ENCODE results near the gene FAM111A. TPM values are rescaled to one million over a fixed set of nuclear protein-coding genes. Genes with fewer than 3 reads are reported as not detected.

The FAM111A gene
- total and polyA plus RNA-seq, 2 donors (not counting 3 experiments of a cell fraction or from before 2014, with no cell fraction given) = 20.1 to 57.4 TPM

- Histone ChIP-seq H3K4me3 (replicated peaks in 1 of 3; ENCODE audit: insufficient read depth in 1 of 3, low read depth in 1 of 3, low read length in 3 of 3) (peak within 1 kb of the TSS in 2 of 3 experiments; percentile 35 to 36), H3K9ac (replicated peaks; ENCODE audit: extremely low read depth, insufficient read depth, low read length) (no peak within 1 kb of the TSS), H3K79me2 (ENCODE audit: control insufficient read depth, insufficient read depth, low read length) (no peaks in the 10 kb centered on the region), H3K4me2 (ENCODE audit: insufficient read depth, low read length) (peak within 1 kb of the TSS; percentile 60), H3K27ac (ENCODE audit: insufficient read depth, low read depth, low read length) (no peak within 1 kb of the TSS), H3K36me3 (ENCODE audit: control insufficient read depth in 2 of 2, extremely low read depth in 1 of 2, insufficient read depth in 2 of 2, low read length in 2 of 2) (no peaks in the 10 kb centered on the region), H4K20me1 (replicated peaks; ENCODE audit: control insufficient read depth, extremely low read depth, insufficient read depth, low read length) (no peaks in the 10 kb centered on the region), H3K9me3 (replicated peaks; ENCODE audit: control insufficient read depth, insufficient read depth, low read length) (no peaks in the 10 kb centered on the region), H2AFZ (ENCODE audit: low read depth, low read length) (peak within 1 kb of the TSS; percentile 82), H3K9me1 (replicated peaks; ENCODE audit: control insufficient read depth, extremely low read depth, insufficient read depth, low read length) (no peaks in the 10 kb centered on the region), H3K4me1 (ENCODE audit: control insufficient read depth, extremely low read depth, insufficient read depth, low read length) (peaks cover 8% of the 10 kb centered on the region), H3K27me3 (ENCODE audit: control insufficient read depth in 2 of 2, insufficient read depth in 2 of 2, low read length in 2 of 2) (peaks cover 37 to 42% of the 10 kb centered on the region in 2 experiments)
- DNase-seq (ENCODE audit: low read depth, low spot score) (peak; percentile 87), FAIRE-seq (peak; percentile 84)
- CTCF ChIA-PET = interaction anchor here (0.5 to 5.0 kb wide), 43 partner anchors 8 to 509 kb away, joined by 3 to 143 read pairs (median 6); partner anchors contain the start of genes FAM111A, FAM111B, MPEG1 and OR5A2
- no TSS peak for BruUV-seq (replicated peaks)
- TF ChIP-seq CTCF (IDR thresholded peaks at IDR 0.05; ENCODE audit: extremely low read depth in 1 of 2, insufficient read depth in 1 of 2, low read depth in 1 of 2, low read length in 2 of 2) (peak; percentile 92 to 96), FOS (IDR thresholded peaks at IDR 0.05; ENCODE audit: borderline replicate concordance, insufficient read depth, low read length) (no peak), MYC (IDR thresholded peaks at IDR 0.05; ENCODE audit: low read depth, low read length) (no peak), JUN (IDR thresholded peaks at IDR 0.05; ENCODE audit: borderline replicate concordance, insufficient read depth, insufficient read length, low read depth) (peak; percentile 6)
- dilution Hi-C loops (cut with MboI; ENCODE audit: extremely low pct_ligation_motif_present, low sequenced_read_pairs) = no loop called here
- intact Hi-C loops (cut with micrococcal nuclease) = loop anchor here (1.0 kb wide), 4 partner anchors 15 to 509 kb away; no protein-coding TSS in a partner anchor
- POLR2A ChIA-PET = no interaction called here
Observed at GRCh38 chr11:59171508-59172322, 29.1 kb downstream of the FAM111A start, which contains the start of gene DTX4. Gene DTX4 (plus strand): TSS chr11:59172132. CDS start chr11:59172596, 464 bp downstream.

Data from endothelial cell of umbilical vein (primary cell).